ENCODE data around the gene GAGE12G.

GAGE12G gene

DNA sequence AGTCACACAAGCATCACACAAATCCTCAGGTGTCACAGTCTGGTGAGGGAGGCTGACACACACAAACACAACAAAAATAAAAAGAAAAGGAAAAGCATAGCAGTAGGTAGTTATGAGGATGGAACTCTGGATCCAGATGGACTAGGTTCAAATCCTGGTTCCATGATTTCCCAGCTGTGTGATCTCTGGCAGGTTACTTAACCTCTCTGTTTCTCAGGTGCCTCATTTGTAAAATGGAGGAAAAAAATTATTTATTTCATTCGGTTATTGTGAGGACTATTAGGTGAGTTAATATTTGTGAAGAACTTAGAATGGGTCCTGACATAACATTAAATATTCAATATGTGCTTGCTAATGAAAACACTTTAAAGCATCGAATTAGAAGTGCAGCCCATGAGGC is 48.4 kb downstream of the GAGE12G start:
- DNase-seq (ENCODE audit: insufficient read length, low spot score) (no peak), FAIRE-seq (no peak)
- TF ChIP-seq CTCF (IDR thresholded peaks at IDR 0.05; ENCODE audit: insufficient read depth, missing control alignments), result no peak
